SIG-M5 treated with dmso at 0.1 percent for 504 hours (cell line): ENCODE results near the gene TAAR2.
A peak's percentile ranks its signal among the peaks of the same experiment; 100 is the strongest.
"Not testable (repeated sequence)": the region's sequence is repeated elsewhere in the genome, so short reads cannot be mapped to it uniquely, and the experiment has no call there.

ENCODE experiments used
- DNase-seq: peaks from one replicate; lab custom pipeline; 2025; ENCODE audit not compliant: unreplicated experiment; lab: John Stamatoyannopoulos, UW

TAAR2 gene, protein sequence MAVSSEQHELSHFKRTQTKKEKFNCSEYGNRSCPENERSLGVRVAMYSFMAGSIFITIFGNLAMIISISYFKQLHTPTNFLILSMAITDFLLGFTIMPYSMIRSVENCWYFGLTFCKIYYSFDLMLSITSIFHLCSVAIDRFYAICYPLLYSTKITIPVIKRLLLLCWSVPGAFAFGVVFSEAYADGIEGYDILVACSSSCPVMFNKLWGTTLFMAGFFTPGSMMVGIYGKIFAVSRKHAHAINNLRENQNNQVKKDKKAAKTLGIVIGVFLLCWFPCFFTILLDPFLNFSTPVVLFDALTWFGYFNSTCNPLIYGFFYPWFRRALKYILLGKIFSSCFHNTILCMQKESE

DNA sequence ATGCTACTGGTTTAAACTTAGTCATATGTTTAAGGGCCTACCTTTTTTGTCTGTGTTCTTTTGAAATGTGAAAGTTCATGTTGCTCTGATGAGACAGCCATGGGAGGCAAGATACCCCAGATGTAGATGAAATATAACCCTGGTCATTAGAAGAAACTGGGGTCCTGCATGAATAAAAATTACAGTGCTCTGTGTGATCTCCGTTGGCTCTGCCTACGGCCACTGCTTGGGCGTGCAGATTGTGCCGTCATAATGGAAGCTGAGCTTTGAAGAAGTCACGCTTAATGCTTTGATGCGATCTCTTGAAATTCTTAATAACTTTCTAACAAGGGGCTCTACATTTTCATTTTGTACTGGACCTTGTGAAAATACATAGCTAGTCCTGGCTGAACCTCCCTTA, at the start of gene TAAR2:
Gene TAAR2, minus strand, starts transcription at position 101 of the 400 bp plus-strand sequence. Its CDS starts 0 bp downstream, at position 101.
- DNase-seq, result no peak

DNA sequence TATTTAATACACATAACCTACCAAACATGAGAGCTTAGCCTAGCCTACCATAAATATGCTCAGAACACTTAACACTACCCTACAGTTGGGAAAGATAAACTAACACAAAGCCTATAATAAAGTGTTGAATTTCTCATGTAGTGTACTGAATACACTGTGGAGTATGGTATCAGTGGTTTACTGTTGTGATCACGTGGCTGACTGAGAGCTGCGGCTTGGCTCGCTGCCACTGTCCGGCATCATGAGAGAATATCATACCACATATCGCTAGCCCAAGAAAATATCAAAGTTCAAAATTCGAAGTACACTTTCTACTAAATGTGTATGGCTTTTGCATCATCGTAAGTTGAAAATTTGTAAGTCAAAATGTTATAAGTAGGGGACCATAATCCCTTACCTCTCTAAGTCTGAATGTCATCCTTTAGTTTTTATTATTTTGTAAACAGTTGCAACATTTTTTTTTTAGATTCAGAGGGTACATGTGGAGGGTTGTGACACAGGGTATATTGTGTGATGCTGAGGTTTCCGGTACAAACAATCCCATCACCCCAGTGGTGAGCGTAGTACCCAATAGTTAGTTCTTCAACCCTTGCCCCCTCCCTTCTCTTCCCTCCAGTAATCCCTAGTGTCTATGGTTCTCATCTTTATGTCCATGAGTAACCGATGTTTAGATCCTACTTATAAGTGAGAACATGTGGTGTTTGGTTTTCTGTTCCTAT, 49.5 kb upstream of the TAAR2 start:
- DNase-seq, result no peak

GRCh38 chr6:132671295-132671694, 47.2 kb upstream of the TAAR2 start:
- DNase-seq, result no peak

DNA sequence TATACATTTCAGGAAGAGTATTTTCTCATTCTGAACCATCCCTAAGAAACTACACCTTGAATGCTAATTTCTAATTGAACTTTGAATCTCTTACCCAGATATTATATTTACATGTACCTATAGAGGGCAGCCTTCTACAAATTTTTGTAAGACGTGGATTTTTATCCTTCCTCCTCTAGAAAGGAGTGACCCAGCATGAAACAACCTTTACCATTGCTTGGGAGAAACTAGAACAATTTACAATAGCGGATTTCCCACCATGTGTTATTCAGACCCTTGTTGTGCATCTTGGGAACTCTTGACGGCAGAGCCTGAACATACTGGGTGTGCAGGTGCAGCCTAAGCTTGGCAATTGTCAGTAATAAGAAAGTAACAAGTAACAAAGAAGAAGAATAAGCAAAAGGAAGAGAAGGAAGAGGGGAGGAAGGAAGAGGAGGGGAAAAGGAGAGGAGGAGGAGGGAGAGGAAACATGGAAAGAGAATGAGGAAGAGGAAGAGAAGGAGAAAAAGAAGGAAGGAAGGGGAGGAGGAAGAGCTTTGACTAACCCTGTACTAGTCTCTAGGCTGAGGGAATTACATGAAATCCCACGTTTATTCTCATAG, 45.7 kb upstream of the TAAR2 start:
- peak; percentile 50 for DNase-seq

DNA sequence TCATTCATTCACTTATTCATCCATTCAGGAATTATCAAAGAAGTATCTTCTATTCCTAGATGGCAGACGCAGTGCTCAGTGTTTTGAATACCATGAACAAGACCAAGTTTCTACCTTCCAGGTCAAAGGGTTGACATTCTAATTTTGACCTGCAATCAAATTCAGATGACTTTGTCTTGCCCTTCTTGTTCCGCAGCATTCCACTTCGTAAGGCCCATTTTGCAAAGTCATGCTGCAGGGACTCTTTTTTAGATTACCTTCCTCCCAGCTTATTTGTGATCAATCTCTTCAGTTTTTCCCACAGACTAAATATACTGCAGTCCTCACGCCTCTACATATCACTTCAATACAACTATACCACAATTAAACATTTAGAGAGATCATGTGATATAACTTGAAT, 42.0 kb upstream of the TAAR2 start:
- no peak for DNase-seq

DNA sequence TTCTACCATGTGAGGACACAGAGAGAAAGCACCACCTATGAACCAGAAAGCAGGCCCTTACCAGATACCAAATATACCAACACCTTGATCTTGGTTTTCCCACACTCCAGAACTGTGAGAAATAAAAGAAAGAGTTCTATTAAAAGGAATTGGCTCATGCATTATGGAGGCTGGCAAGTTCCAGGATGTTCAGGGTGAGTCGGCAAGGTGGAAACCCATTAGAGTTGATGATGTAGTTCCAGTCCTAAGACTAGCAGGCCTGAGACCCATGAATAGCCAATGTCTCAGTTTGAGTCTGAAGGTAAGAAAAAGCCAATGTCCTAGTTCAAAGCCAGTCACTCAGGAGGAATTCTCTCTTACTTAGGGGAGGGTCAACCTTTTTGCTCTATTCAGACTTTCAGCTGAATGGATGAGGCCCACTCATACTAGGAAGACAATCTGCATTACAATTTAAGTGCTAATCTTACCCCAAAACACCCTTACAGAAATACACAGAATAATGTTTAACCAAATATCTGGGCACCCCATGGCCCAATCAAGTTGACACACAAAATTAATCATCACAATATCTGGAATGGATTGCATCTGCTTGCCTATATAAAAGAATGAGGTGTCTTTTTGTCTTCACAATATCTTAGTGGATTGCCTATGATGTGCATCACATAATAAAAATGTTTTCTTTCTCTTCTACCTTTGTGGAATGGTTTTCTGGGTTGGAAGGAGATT, 40.4 kb upstream of the TAAR2 start:
- DNase-seq, result no peak

DNA sequence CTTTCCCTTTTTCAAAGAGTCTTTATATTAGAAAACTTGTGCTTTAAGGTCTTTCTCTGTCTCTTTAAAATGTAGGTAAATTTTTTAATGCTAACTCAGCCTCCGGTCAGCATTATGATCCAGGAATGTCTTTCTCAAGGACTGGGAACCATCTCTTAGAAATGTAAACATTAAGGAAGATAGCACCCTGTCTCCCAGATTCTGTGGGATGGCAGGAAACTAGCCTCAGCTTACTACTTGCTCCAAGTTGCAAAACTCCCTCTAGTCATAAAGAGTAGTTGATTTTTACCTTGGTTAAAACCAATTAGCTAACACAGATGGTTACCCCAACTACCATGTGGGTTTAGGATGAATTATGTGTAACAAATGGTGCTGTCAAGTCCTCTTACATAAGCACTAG, 39.6 kb upstream of the TAAR2 start:
- DNase-seq, result no peak

GRCh38 chr6:132661906-132662305, 37.8 kb upstream of the TAAR2 start:
- DNase-seq, result no peak

- DNase-seq, result no peak
Measured at GRCh38 chr6:132659082-132659481, 35.0 kb upstream of the TAAR2 start, which contains the start of gene TAAR1. TAAR1 (minus strand) TSS chr6:132659182; CDS start chr6:132646003, 13,179 bp downstream.

GRCh38 chr6:132651062-132651461, 27.0 kb upstream of the TAAR2 start:
- DNase-seq, result no peak

DNA sequence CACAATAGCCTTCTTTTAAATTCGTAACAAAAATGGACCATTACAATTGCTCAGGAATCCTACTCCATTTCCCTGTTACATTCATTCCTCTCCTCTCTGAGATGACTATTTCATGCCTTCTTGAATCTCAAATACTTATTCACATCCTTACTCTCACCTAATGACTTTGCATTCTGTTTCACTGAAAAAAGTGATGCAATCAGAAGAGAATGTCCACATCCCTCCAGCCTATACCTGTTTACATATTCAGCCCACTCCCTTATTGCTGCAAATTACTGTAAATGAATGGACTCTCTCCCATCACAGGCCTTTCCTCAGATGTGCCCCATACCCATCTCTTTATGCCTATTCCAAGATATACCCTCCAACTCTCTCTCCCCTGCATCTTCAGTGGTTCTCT, 26.4 kb upstream of the TAAR2 start:
- DNase-seq, result no peak

DNA sequence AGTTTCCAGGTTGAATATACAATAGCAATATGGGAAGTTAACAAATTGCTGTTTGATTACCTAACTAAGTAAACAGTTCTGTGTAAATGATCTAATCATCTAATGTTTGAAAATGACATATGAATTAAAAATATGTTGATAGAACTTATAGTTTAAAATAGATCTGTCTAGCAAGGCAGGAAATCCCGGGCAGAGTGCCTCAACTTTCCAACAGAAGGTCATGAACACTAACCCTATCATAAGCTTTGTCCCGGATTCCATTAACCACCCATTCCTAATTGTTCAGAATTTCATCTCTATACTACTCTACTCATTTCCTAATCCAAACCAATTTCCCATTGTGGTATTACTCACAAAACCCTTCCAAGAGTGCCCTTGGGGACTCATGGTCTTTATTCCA, 24.8 kb upstream of the TAAR2 start:
- no peak for DNase-seq

DNA sequence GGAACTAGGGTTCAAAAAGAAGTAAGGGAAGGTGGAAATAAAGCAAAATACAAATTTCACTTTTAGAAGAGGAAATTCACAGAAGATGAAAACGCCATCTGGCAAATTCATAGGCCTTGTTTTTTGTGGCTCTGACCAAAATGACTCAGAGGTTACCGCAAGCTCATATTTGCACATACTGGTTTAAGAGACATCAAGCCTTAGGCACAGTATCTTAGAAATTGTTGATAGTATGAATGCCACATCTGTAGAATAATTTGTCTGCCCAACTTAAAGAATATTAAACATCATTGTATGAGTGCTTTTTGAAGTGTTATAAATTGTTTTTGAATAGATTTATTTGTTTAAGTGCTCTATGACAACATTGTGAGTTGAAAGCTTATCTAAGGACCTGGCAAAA, 24.3 kb upstream of the TAAR2 start:
- no peak for DNase-seq

DNA sequence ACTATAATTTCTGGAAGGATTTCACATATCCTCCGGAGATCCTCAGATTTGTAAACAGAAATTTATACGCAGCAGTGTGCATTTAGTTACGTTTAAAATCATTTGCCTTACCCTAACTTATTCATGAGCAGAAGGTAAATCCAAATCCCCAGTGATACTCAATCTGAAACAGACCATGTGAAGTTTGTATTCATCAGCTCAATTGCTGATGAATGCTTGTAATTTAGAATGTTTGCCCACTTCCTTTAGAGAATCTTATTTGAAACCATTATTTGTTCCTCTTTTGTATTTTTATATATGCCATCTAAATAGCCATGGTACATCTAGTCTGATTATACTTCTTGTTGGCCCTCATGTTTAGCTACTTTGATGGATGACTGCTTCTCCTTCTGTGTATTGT, 19.5 kb upstream of the TAAR2 start:
- DNase-seq, result no peak

- not testable (repeated sequence) for DNase-seq
Measured at GRCh38 chr6:132637135-132637534, 13.1 kb upstream of the TAAR2 start.

DNA sequence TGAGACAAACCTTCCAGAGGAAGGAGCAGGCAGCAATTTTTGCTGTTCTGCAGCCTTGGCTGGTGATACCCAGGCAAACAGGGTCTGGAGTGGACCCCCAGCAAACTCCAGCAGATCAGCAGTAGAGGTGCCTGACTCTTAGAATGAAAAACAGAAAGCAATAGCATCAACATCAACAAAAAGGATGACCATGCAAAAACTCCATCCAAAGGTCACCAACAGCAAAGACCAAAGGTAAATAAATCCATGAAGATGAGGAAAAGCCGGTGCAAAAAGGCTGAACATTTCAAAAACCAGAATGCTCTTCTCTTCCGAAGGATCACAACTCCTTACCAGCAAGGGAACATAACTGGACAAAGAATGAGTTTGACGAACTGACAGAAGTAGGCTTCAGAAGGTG, 11.8 kb upstream of the TAAR2 start:
- DNase-seq, result not testable (repeated sequence)

DNA sequence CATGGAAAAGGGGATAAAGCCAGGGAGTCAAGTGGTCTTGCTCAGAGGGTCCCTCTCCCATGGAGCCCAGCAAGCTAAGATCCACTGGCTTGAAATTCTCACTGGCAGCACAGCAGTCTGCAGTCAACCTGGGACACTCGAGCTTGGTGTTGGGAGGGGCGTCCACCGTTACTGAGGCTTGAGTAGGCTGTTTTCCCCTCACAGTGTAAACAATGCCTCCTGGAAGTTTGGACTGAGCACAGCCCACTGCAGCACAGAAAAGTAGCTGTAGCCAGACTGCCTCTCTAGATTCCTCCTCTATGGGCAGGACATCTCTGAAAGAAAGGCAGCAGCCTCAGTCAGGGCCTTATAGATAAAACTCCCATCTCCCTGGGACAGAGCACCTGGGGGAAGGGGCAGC, 11.2 kb upstream of the TAAR2 start:
- DNase-seq, result not testable (repeated sequence)

- no peak for DNase-seq
Measured at GRCh38 chr6:132634796-132635195, 10.7 kb upstream of the TAAR2 start.

GRCh38 chr6:132633362-132633761, 9.3 kb upstream of the TAAR2 start:
- DNase-seq, result no peak

DNA sequence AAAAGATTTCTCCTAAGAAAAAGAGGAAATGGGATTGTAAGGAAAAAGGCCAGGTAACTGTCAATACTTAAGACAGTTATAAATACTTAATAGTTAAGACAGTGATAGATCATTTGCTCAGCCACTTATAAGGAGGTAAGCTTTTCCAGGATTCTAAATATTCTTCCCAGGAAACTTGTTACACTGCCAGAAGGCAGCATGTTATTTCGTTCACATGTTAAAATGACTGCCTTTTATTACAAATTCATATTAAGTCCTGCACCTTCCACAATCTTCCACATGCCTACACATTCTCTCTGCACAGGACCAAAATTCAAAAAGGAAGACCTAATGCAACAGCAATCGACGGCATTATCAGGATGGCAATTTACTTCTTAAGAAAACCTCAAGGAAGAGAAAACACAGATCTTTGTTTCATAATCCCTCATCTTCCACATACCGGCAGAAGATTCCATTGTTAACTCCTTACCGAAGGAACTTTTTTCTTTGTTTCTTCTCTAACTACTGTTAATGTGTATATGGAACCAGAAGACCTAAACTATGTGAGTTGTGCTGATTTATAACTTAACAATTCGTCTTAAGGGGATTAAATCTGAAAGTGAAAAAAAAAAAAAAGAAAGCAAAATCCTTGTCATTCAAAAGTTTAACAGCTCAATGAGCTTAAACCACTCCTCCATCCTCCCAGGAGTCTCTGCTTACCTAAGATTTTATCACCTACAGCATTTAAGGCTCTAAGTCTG, 799 bp downstream of the TAAR2 start:
- DNase-seq, result no peak

DNA sequence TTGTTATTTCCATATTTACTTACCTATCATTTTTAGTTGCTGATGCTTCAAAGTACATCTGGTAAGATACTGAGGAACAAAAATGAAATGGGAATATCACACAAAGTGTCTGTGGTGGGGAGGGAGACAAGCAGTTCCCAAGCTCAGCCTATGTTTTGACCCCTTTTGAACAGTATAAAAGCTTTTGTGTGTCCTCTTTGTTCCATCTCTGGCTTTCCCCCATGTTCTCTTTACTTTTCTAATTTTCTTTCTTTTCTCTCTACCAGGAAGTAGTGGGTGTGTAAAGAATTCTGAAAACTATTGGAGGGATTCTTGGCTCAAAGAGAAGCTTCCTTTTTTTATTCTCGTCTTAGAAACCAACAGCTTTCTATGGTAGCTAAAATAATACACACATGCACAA, 7.4 kb downstream of the TAAR2 start:
- DNase-seq, result no peak
